Activated CD4-positive, alpha-beta T cell treated with anti-CD3 and anti-CD28 coated beads, Interleukin-2, amount 10 ng/mL, durations not matched to agents 7 days and 5 days (primary cell): ENCODE results near the gene MAGEB1. TPM values are rescaled to one million over a fixed set of nuclear protein-coding genes. Genes with fewer than 3 reads are reported as not detected.

Experiments used
- CTCF ChIA-PET: fragments of 350-600 bp; sonication (Branson Sonifier 250); formaldehyde crosslinking; loops from one replicate; lab custom pipeline; 2021; ENCODE audit warnings: antibody characterized with exemption; lab: Charles Lee
- POLR2A ChIA-PET: fragments of 350-600 bp; sonication (Branson Sonifier 250); formaldehyde crosslinking; loops from one replicate; lab custom pipeline; 2021; ENCODE audit warnings: antibody characterized with exemption; lab: Charles Lee
- DNase-seq: peaks from one replicate; pipeline ENCODE4 v3.0.0-alpha.2; 2020
- H3K27ac Mint-ChIP-seq: one replicate; pipeline ENCODE4 v1.8.0; 2021; ENCODE audit warnings: mild to moderate bottlenecking, moderate library complexity, mixed read lengths
- H3K27me3 Mint-ChIP-seq: one replicate; pipeline ENCODE4 v1.8.0; 2021; ENCODE audit warnings: mixed read lengths
- H3K36me3 Mint-ChIP-seq: one replicate; pipeline ENCODE4 v1.8.0; 2021; ENCODE audit warnings: low read depth, mixed read lengths
- H3K4me1 Mint-ChIP-seq: one replicate; pipeline ENCODE4 v1.8.0; 2021; ENCODE audit warnings: mixed read lengths
- H3K4me3 Mint-ChIP-seq: one replicate; pipeline ENCODE4 v1.8.0; 2021; ENCODE audit warnings: mild to moderate bottlenecking, moderate library complexity, mixed read lengths
- H3K9me3 Mint-ChIP-seq: one replicate; pipeline ENCODE4 v1.8.0; 2021; ENCODE audit warnings: mixed read lengths
- total RNA-seq, 2 experiments: library from RNA; stranded (reverse); gene quantifications; one replicate each; pipeline ENCODE4 v1.2.3, GENCODE V29; 2021

The MAGEB1 gene, protein sequence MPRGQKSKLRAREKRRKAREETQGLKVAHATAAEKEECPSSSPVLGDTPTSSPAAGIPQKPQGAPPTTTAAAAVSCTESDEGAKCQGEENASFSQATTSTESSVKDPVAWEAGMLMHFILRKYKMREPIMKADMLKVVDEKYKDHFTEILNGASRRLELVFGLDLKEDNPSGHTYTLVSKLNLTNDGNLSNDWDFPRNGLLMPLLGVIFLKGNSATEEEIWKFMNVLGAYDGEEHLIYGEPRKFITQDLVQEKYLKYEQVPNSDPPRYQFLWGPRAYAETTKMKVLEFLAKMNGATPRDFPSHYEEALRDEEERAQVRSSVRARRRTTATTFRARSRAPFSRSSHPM
- not detected for total RNA-seq

DNA sequence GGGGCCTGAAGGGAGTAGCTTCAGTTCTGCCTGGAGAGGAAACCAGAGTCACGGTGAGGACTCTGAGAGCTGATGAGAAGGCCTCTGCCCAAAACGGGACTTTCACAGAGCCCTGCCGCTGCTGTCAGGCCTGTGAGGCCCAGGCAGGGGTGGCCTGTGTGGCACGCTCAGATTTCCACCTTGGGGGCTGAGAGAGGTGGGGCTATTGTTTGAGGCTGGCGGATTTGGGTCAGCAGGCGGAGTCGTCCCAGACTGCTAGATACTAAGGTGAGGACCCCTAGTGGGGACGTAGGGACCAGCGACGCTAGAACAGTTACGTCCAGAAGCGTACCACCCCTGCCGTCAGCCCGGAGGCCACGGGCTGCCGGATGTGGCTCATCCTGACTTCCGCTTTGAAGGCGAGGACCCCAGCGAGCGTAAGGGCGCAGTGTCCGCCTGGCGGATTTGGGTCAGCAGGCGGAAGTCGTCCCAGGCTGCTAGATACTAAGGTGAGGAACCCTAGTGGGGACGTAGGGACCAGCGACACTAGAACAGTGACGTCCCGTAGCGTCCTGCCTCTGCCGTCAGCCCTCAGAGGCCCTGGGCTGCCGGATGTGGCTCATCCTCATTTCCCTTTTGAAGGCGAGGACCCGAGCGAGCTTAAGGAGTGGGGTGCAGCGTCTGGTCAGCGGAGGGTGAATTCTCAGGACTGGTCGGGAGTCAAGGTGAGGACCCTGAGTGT is at the start of gene MAGEB1:
MAGEB1 (plus strand) TSS at position 378 of the 721 bp plus-strand sequence. CDS start 3,348 bp downstream, outside the sequence.
- Mint-ChIP-seq H3K4me3 (no peak within 1 kb of the TSS), H3K27me3 (no peaks in the 10 kb centered on the region), H3K36me3 (no peaks in the 10 kb centered on the region), H3K27ac (no peak within 1 kb of the TSS), H3K4me1 (no peaks in the 10 kb centered on the region), H3K9me3 (no peaks in the 10 kb centered on the region)
- ChIA-PET POLR2A (no interaction called here), CTCF (no interaction called here)
- DNase-seq = no peak

DNA sequence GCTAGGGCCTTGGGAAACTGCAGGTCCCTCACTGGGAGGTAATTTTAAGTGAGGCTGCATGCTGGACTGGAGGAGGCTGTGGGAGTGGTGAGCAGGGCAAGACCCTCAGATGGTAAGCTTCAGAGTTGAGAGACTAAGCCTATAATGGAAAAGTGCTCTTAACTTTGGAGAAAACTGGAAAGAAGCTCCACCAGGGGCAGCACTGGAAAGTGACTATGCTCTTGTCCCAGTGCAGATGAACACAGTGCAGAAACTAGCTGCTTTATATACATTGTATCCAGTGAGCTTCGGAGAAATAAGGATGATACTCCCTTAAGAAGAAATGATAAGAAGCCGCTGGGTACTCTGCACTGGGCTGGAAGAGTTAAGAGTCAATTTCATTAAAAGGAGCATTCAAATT is 34.8 kb upstream of the MAGEB1 start:
- DNase-seq = no peak
- Mint-ChIP-seq H3K27ac (no peak overlapping the region), H3K4me1 (no peaks in the 10 kb centered on the region), H3K4me3 (no peak overlapping the region), H3K9me3 (no peaks in the 10 kb centered on the region), H3K36me3 (no peaks in the 10 kb centered on the region), H3K27me3 (no peaks in the 10 kb centered on the region)
- POLR2A ChIA-PET = no interaction called here
- CTCF ChIA-PET = interaction anchor here (0.6 kb wide), 1 partner anchor 65 kb away, joined by 4 read pairs; no protein-coding TSS in a partner anchor

DNA sequence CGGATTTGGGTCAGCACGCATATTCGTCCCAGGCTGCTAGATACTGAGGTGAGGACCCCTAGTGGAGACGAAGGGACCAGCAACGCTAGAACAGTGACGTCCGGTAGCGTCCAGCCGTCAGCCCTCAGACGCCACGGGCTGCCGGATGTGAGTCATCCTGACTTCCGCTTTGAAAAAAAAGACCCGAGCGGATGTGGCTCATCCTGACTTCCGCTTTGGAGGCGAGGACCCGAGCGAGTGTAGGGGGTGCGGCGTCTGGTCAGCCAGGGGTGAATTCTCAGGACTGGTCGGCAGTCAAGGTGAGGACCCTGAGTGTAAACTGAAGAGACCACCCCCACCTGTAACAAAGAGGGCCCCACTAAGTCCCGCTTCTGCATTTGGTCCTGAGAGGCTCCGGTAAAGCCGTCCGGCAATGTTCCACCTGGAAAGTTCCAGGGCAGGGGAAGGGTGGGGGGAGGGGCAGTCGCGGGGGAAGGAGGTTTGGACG is 31.5 kb upstream of the MAGEB1 start, which contains the start of gene MAGEB2:
MAGEB2 (plus strand) TSS at position 207 of the 487 bp plus-strand sequence. CDS start 3,018 bp downstream, outside the sequence.
- Mint-ChIP-seq H3K4me1 (no peaks in the 10 kb centered on the region), H3K36me3 (no peaks in the 10 kb centered on the region), H3K9me3 (no peaks in the 10 kb centered on the region), H3K27me3 (no peaks in the 10 kb centered on the region), H3K4me3 (no peak within 1 kb of the TSS), H3K27ac (no peak within 1 kb of the TSS)
- ChIA-PET CTCF (no interaction called here), POLR2A (no interaction called here)
- DNase-seq = no peak

DNA sequence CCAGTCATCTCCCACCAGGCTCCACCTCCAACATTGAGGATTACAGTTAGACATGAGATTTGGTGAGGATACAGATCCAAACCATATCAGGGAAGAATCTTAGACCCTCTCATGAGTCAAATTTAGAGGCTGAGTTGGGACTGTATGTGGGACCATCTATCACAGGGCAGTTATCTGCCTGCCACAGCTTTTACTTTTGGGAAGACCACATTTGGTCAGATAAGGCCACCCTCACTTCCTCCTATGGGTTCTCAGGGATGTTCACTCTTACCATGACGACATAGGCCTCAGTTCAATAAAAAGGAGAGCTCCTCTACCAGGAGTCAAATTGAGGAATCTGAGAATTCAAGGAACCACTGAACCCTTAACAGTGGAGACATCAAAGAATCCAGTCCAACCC is 29.5 kb upstream of the MAGEB1 start:
- no peaks in the 10 kb centered on the region for H3K27me3 Mint-ChIP-seq
- H3K27ac Mint-ChIP-seq = no peak overlapping the region
- no peak for DNase-seq
- CTCF ChIA-PET = no interaction called here
- H3K4me3 Mint-ChIP-seq = no peak overlapping the region
- no peaks in the 10 kb centered on the region for H3K4me1 Mint-ChIP-seq
- no peaks in the 10 kb centered on the region for H3K9me3 Mint-ChIP-seq
- POLR2A ChIA-PET = no interaction called here
- no peaks in the 10 kb centered on the region for H3K36me3 Mint-ChIP-seq

DNA sequence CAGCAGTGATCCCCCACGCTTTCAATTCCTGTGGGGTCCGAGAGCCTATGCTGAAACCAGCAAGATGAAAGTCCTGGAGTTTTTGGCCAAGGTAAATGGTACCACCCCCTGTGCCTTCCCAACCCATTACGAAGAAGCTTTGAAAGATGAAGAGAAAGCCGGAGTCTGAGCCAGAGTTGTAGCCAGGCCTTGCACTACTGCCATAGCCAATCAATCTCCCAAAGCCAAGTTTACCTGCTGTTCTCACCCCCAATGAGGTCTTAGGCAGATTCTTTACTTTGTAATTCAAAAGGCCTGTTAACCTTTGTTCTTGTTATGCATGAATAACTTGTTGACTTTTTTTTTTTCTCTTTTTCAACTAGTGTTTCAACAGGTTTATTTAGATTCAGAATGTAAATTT is 27.6 kb upstream of the MAGEB1 start:
- no peaks in the 10 kb centered on the region for H3K4me1 Mint-ChIP-seq
- H3K4me3 Mint-ChIP-seq = no peak overlapping the region
- ChIA-PET CTCF (no interaction called here), POLR2A (no interaction called here)
- no peaks in the 10 kb centered on the region for H3K9me3 Mint-ChIP-seq
- no peaks in the 10 kb centered on the region for H3K27me3 Mint-ChIP-seq
- no peaks in the 10 kb centered on the region for H3K36me3 Mint-ChIP-seq
- H3K27ac Mint-ChIP-seq = no peak overlapping the region
- no peak for DNase-seq

DNA sequence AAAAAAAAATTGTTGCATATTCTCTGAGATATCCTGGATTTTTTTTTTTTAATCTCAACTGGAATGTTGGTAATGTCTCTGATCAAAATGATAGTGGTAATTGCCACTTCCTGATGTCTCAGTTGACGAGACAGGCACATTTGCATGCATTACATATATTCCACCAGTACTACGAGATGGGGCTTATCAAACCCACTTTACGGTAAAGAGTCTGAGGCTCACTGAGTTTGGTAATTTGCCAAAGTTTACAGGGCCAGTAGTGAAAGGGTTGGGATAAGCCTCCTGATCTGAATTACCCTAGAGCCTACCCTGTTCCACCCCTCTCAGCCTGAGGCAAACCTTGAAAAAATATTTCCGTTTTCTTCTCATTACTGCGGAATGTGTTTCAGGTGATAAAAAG is 26.3 kb upstream of the MAGEB1 start:
- ChIA-PET CTCF (no interaction called here), POLR2A (no interaction called here)
- DNase-seq = no peak
- Mint-ChIP-seq H3K4me3 (no peak overlapping the region), H3K9me3 (no peaks in the 10 kb centered on the region), H3K36me3 (no peaks in the 10 kb centered on the region), H3K4me1 (no peaks in the 10 kb centered on the region), H3K27ac (no peak overlapping the region), H3K27me3 (no peaks in the 10 kb centered on the region)

DNA sequence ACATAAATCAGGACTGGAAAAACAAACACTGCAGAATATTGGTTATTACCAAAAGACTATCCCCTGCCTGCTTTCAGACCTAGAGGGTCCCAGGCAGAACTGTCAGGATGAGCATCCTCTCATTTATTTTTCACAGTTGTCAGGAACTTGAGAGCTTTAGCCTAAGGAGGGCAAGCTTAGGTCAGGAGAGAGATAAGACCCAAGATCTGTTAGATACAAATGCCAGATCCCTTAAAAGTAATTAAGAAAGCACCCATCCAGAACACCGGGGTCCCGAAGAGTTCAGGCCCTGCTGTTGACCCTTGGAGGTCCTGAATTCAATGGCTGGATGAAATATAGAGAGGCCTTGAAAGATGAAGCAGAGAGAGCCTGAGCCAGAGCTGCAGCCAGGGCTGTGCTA is 22.4 kb upstream of the MAGEB1 start:
- Mint-ChIP-seq H3K27me3 (no peaks in the 10 kb centered on the region), H3K36me3 (no peaks in the 10 kb centered on the region), H3K27ac (no peak overlapping the region), H3K9me3 (no peaks in the 10 kb centered on the region), H3K4me1 (no peaks in the 10 kb centered on the region), H3K4me3 (no peak overlapping the region)
- ChIA-PET CTCF (no interaction called here), POLR2A (no interaction called here)
- DNase-seq = no peak

DNA sequence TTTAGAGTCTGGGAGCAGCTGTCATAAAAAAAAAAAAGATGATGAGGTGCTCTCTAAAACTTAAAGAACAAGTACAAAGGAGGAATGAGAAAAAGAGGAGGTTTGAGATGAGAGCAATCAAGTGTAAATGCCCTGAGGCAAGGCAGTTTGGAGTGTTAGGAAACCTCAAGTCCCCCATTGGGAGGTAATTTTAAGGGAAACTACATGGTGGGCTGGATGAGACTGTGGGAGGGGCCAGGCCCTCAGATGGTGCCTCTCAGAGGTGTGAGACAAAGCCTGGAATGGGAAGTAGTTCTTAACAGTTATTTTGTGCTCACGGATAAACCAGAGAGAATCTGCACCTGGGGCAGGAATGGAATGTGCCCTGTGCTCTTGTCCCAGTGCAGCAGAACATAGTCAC is 18.4 kb upstream of the MAGEB1 start:
- ChIA-PET CTCF (no interaction called here), POLR2A (no interaction called here)
- Mint-ChIP-seq H3K27me3 (no peaks in the 10 kb centered on the region), H3K9me3 (no peaks in the 10 kb centered on the region), H3K4me1 (no peaks in the 10 kb centered on the region), H3K27ac (no peak overlapping the region), H3K36me3 (no peaks in the 10 kb centered on the region), H3K4me3 (no peak overlapping the region)
- no peak for DNase-seq

DNA sequence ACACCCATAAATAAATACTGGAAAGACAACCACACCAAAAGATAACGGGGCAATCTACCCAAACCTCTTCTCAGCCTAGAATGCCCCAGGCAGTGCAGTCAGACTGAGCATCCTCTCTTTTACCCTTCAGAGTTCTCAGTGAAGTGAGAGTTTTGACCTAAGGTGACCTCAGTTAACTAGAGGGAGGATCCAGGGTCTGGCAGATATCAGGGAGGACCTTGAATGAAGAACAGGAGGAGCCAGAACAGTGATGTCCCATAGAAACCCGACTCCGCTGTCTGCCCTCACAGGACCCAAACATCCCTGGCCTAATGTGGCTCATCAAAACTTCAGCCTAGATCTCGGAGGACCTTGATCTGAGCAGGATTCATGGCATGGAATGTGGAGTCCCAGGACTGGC is 16.6 kb upstream of the MAGEB1 start, which contains the start of gene MAGEB3:
MAGEB3 (plus strand) TSS at position 263 of the 400 bp plus-strand sequence. CDS start 5,268 bp downstream, outside the sequence.
- no peak for DNase-seq
- Mint-ChIP-seq H3K27ac (no peak within 1 kb of the TSS), H3K9me3 (no peaks in the 10 kb centered on the region), H3K4me1 (no peaks in the 10 kb centered on the region), H3K27me3 (no peaks in the 10 kb centered on the region), H3K4me3 (no peak within 1 kb of the TSS), H3K36me3 (no peaks in the 10 kb centered on the region)
- ChIA-PET POLR2A (no interaction called here), CTCF (no interaction called here)

DNA sequence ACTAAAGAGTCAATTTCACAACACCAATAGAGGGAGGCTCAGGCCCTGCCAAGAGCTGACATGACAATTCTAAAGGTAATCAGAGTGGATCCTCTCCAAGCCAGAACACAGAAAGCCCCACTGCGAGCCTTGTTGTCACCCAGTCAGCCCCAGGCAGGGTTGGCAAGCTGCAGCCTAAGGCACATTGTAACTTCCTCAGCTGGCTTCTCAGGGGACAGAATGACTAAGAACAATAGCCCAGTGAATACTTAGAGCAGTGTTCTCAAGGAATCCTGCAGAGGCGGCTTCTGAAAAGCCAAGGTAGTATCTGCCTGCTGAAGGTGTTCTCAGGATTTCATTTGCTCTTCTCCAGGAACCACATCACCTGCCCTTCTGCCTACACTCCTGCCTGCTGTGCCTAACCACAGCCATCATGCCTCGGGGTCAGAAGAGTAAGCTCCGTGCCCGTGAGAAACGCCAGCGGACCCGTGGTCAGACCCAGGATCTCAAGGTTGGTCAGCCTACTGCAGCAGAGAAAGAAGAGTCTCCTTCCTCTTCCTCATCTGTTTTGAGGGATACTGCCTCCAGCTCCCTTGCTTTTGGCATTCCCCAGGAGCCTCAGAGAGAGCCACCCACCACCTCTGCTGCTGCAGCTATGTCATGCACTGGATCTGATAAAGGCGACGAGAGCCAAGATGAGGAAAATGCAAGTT is 5.1 kb upstream of the MAGEB1 start, which contains the start of gene MAGEB4:
MAGEB4 (plus strand) TSS at position 277 of the 692 bp plus-strand sequence; CDS start at position 413, 136 bp downstream.
- POLR2A ChIA-PET = no interaction called here
- Mint-ChIP-seq H3K9me3 (no peaks in the 10 kb centered on the region), H3K27ac (no peak within 1 kb of the TSS), H3K36me3 (no peaks in the 10 kb centered on the region), H3K27me3 (no peaks in the 10 kb centered on the region), H3K4me1 (no peaks in the 10 kb centered on the region), H3K4me3 (no peak within 1 kb of the TSS)
- CTCF ChIA-PET = interaction anchor here (0.6 kb wide), 1 partner anchor 59 kb away, joined by 3 read pairs; no protein-coding TSS in a partner anchor
- no peak for DNase-seq

DNA sequence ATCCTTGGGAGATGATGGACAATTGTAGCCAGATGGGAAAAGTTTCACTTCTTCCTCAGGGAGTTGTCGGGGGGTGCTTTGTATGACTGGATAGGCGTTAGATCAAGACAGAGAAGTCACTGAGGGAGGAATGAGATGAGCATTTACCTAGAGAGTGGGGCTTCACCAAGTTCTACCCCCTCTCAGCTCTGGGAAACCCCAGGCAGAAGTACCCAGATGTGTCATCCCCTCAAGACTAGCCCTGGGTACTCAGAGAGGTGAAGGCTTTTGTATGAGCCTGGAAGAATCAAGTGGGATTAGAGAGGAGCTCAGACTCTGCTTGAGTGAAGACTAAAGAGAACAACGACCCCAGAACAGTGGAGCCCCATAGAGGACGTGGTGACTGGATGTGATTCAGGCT is 1.9 kb downstream of the MAGEB1 start:
- Mint-ChIP-seq H3K4me3 (no peak overlapping the region), H3K4me1 (no peaks in the 10 kb centered on the region), H3K9me3 (no peaks in the 10 kb centered on the region), H3K27ac (no peak overlapping the region), H3K36me3 (no peaks in the 10 kb centered on the region), H3K27me3 (no peaks in the 10 kb centered on the region)
- CTCF ChIA-PET = no interaction called here
- POLR2A ChIA-PET = no interaction called here
- no peak for DNase-seq

DNA sequence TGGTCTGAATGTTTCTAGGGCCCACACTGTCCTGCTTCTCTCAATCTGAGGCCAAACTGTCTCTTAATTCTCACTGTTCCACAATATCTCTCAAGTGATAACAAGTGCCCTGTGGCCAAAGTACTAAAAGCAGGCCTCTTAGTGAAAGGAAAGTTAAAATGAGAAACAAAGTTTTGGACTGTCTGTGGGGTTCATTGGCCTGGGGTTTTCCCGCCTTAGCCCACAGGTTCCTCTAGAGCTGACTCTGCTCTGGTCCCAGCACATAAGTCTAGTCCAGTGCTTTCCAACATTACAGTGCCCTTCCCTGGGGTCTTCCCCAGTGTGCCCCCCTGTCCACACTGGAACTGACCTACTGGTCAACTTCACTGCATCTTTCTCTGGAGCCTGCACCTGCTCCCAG is 6.3 kb downstream of the MAGEB1 start:
- ChIA-PET POLR2A (no interaction called here), CTCF (no interaction called here)
- no peak overlapping the region for H3K4me3 Mint-ChIP-seq
- H3K27ac Mint-ChIP-seq = no peak overlapping the region
- H3K36me3 Mint-ChIP-seq = no peaks in the 10 kb centered on the region
- no peaks in the 10 kb centered on the region for H3K4me1 Mint-ChIP-seq
- H3K9me3 Mint-ChIP-seq = no peaks in the 10 kb centered on the region
- H3K27me3 Mint-ChIP-seq = peaks cover 2% of the 10 kb centered on the region
- no peak for DNase-seq

DNA sequence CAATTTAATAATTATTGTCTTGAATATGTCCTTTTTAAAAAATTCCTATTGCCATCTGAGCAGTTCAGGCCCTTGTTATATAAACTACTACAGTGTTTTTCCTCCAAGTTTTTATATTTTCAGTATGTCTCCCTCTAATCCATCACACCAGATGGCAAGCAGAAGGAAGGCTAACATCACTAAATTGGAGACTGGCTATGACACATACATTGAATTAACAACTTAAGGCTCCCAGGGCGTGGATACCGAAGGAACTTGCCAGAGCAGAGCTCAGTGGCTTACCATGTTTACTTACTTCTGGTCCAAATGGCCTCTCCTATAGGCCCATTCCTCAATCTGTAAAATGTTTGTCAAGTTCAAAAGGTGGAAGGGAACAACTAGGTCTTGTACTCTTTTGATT is 13.0 kb downstream of the MAGEB1 start:
- H3K4me3 Mint-ChIP-seq = no peak overlapping the region
- no peaks in the 10 kb centered on the region for H3K36me3 Mint-ChIP-seq
- ChIA-PET CTCF (no interaction called here), POLR2A (no interaction called here)
- H3K27me3 Mint-ChIP-seq = peaks cover 2% of the 10 kb centered on the region
- H3K27ac Mint-ChIP-seq = no peak overlapping the region
- no peaks in the 10 kb centered on the region for H3K4me1 Mint-ChIP-seq
- DNase-seq = no peak
- no peaks in the 10 kb centered on the region for H3K9me3 Mint-ChIP-seq
